ENCODE data around the gene TESK1.

TESK1 gene

GRCh38 chr9:35656348-35656747 is 51.3 kb downstream of the TESK1 start:
- no peak for TF ChIP-seq CTCF (IDR thresholded peaks at IDR 0.05; ENCODE audit: insufficient read depth, low read length, poor library complexity, severe bottlenecking)
- DNase-seq (ENCODE audit: extremely low read depth, insufficient read length) = no peak
- no peaks in the 10 kb centered on the region for H3K27me3 ChIP-seq (replicated peaks; ENCODE audit: control insufficient read depth, insufficient read depth, low read length)

GRCh38 chr9:35656831-35657545 is 51.9 kb downstream of the TESK1 start:
- no peak for DNase-seq (ENCODE audit: extremely low read depth, insufficient read length)
- H3K36me3 ChIP-seq (ENCODE audit: control insufficient read depth, insufficient read depth, low read length) = peaks cover 10% of the 10 kb centered on the region
- H3K4me3 ChIP-seq (replicated peaks; ENCODE audit: low read depth, low read length) = no peak overlapping the region
- H3K27me3 ChIP-seq (replicated peaks; ENCODE audit: control insufficient read depth, insufficient read depth, low read length) = no peaks in the 10 kb centered on the region
- no peak for TF ChIP-seq CTCF (IDR thresholded peaks at IDR 0.05; ENCODE audit: insufficient read depth, low read length, poor library complexity, severe bottlenecking)

More at GRCh38 chr9:35656348-35656747, 51.3 kb downstream of the TESK1 start:
- H3K36me3 ChIP-seq (ENCODE audit: control insufficient read depth, insufficient read depth, low read length) = peaks cover 9% of the 10 kb centered on the region
- H3K4me3 ChIP-seq (replicated peaks; ENCODE audit: low read depth, low read length) = no peak overlapping the region

GRCh38 chr9:35657546-35658136 is 52.6 kb downstream of the TESK1 start, which contains the start of gene RMRP:
Gene RMRP, minus strand, starts transcription at chr9:35658019.
- no peaks in the 10 kb centered on the region for H3K27me3 ChIP-seq (replicated peaks; ENCODE audit: control insufficient read depth, insufficient read depth, low read length)
- H3K4me3 ChIP-seq (replicated peaks; ENCODE audit: low read depth, low read length) = peak within 1 kb of the TSS; percentile 96
- peak; percentile 94 for DNase-seq (ENCODE audit: extremely low read depth, insufficient read length)
- peak; percentile 19 for TF ChIP-seq CTCF (IDR thresholded peaks at IDR 0.05; ENCODE audit: insufficient read depth, low read length, poor library complexity, severe bottlenecking)
- peaks cover 12% of the 10 kb centered on the region for H3K36me3 ChIP-seq (ENCODE audit: control insufficient read depth, insufficient read depth, low read length)

- Histone ChIP-seq H3K4me3 (replicated peaks; ENCODE audit: low read depth, low read length) (peak within 1 kb of the TSS; percentile 96), H3K27me3 (replicated peaks; ENCODE audit: control insufficient read depth, insufficient read depth, low read length) (no peaks in the 10 kb centered on the region), H3K36me3 (ENCODE audit: control insufficient read depth, insufficient read depth, low read length) (peaks cover 12% of the 10 kb centered on the region)
- peak; percentile 90 for DNase-seq (ENCODE audit: extremely low read depth, insufficient read length)
- peak; percentile 82 for TF ChIP-seq CTCF (IDR thresholded peaks at IDR 0.05; ENCODE audit: insufficient read depth, low read length, poor library complexity, severe bottlenecking)
These were observed 53.3 kb downstream of the TESK1 start, which contains the start of gene CCDC107 for GRCh38 chr9:35658137-35658967. Gene CCDC107, plus strand, starts transcription at chr9:35658292. Its CDS starts 88 bp downstream, at chr9:35658380.

GRCh38 chr9:35658968-35659220 is 53.8 kb downstream of the TESK1 start:
- DNase-seq (ENCODE audit: extremely low read depth, insufficient read length) = no peak
- H3K36me3 ChIP-seq (ENCODE audit: control insufficient read depth, insufficient read depth, low read length) = peaks cover 12% of the 10 kb centered on the region
- no peaks in the 10 kb centered on the region for H3K27me3 ChIP-seq (replicated peaks; ENCODE audit: control insufficient read depth, insufficient read depth, low read length)
- TF ChIP-seq CTCF (IDR thresholded peaks at IDR 0.05; ENCODE audit: insufficient read depth, low read length, poor library complexity, severe bottlenecking) = no peak
- H3K4me3 ChIP-seq (replicated peaks; ENCODE audit: low read depth, low read length) = peak overlapping the region; percentile 96
